H1 (cell line): Measurements from ENCODE around the gene HSD17B8. TPM values are rescaled to one million over a fixed set of nuclear protein-coding genes. Genes with fewer than 3 reads are reported as not detected.

Experiments used
- CTCF ChIA-PET: fragments of 300-600 bp; sonication (Branson Sonifier 250); formaldehyde crosslinking; loops from one replicate; lab custom pipeline; 2021; ENCODE audit not compliant: partially characterized antibody; lab: Charles Lee
- POLR2A ChIA-PET: fragments of 300-600 bp; sonication (Branson Sonifier 250); formaldehyde crosslinking; loops from one replicate; lab custom pipeline; 2021; ENCODE audit warnings: inconsistent platforms; ENCODE audit not compliant: partially characterized antibody; lab: Charles Lee
- DNase-seq, 2 experiments: peaks; one replicate each; pipeline versions ENCODE4 v3.0.0 to v3.0.0-alpha.2; 2010 to 2022; ENCODE audit warnings: low spot score in 2 of 2, low read depth in 1 of 2, mixed read lengths in 1 of 2
- FAIRE-seq: peaks from 2 replicates; lab custom pipeline; 2011; peaks lifted over from hg19 to GRCh38; lab: Jason Lieb, UNC
- H2AFZ ChIP-seq: 2 replicates; pipeline ENCODE4 v1.8.1; 2012; ENCODE audit warnings: low read length, inconsistent platforms
- H2AK5ac ChIP-seq: 2 replicates; pipeline ENCODE4 v1.6.1; 2013; ENCODE audit warnings: low read depth, low read length
- H2BK120ac ChIP-seq: replicated peaks from 2 replicates; pipeline ENCODE3; 2013; ENCODE audit warnings: low read depth, low read length, inconsistent platforms
- H2BK12ac ChIP-seq: 2 replicates; pipeline ENCODE4 v1.6.1; 2013; ENCODE audit warnings: low read depth, low read length
- H2BK15ac ChIP-seq: 2 replicates; pipeline ENCODE4 v1.6.1; 2013; ENCODE audit warnings: low read length
- H2BK20ac ChIP-seq: 2 replicates; pipeline ENCODE4 v1.6.1; 2013; ENCODE audit warnings: low read length
- H2BK5ac ChIP-seq: 2 replicates; pipeline ENCODE4 v1.6.1; 2013; ENCODE audit warnings: low read depth, low read length
- H3K14ac ChIP-seq: 2 replicates; pipeline ENCODE4 v1.6.1; 2013; ENCODE audit warnings: inconsistent platforms; ENCODE audit not compliant: insufficient read length
- H3K18ac ChIP-seq: 2 replicates; pipeline ENCODE4 v1.6.1; 2013; ENCODE audit warnings: low read length; ENCODE audit errors: extremely low read depth
- H3K23ac ChIP-seq: 2 replicates; pipeline ENCODE4 v1.6.1; 2013; ENCODE audit warnings: inconsistent platforms; ENCODE audit not compliant: insufficient read length
- H3K23me2 ChIP-seq: 2 replicates; pipeline ENCODE4 v1.6.1; 2013; ENCODE audit warnings: low read depth, low read length
- H3K27ac ChIP-seq: 2 replicates; pipeline ENCODE4 v1.6.1; 2011; ENCODE audit warnings: low read depth, low read length, inconsistent platforms
- H3K27me3 ChIP-seq, 4 experiments: replicated peaks in 1 of 4; 1 replicate in 1 of 4; 2 replicates in 3 of 4; pipeline versions ENCODE4 v1.6.1 to v1.8.1; 2011 to 2013; ENCODE audit warnings: low read length in 3 of 4, mild to moderate bottlenecking in 3 of 4, inconsistent platforms in 2 of 4, mixed read lengths in 2 of 4, moderate library complexity in 1 of 4; ENCODE audit not compliant: control insufficient read depth in 3 of 4, insufficient read depth in 3 of 4; ENCODE audit errors: extremely low read depth in 1 of 4
- H3K36me3 ChIP-seq, 4 experiments: 2 replicates each; pipeline versions ENCODE4 v1.6.1 to v1.8.1; 2011 to 2013; ENCODE audit warnings: mild to moderate bottlenecking in 4 of 4, low read length in 3 of 4, moderate library complexity in 2 of 4, control low read depth in 1 of 4, inconsistent platforms in 1 of 4; ENCODE audit not compliant: insufficient read depth in 4 of 4, control insufficient read depth in 2 of 4
- H3K4ac ChIP-seq: replicated peaks from 2 replicates; pipeline ENCODE3; 2013; ENCODE audit warnings: low read length, low read depth, mixed read lengths, inconsistent platforms; ENCODE audit not compliant: insufficient read length
- H3K4me1 ChIP-seq, 4 experiments: replicated peaks in 1 of 4; 1 replicate in 1 of 4; 2 replicates in 3 of 4; pipeline versions ENCODE4 v1.6.1 to v1.8.1; 2011 to 2013; ENCODE audit warnings: low read length in 3 of 4, inconsistent platforms in 2 of 4, mixed read lengths in 1 of 4; ENCODE audit not compliant: insufficient read depth in 4 of 4, control insufficient read depth in 3 of 4
- H3K4me2 ChIP-seq, 2 experiments: 2 replicates each; pipeline versions ENCODE4 v1.6.1 to v1.8.1; 2011 to 2013; ENCODE audit warnings: low read depth in 2 of 2, low read length in 2 of 2, control low read depth in 1 of 2, inconsistent platforms in 1 of 2, mild to moderate bottlenecking in 1 of 2; ENCODE audit not compliant: insufficient read depth in 1 of 2
- H3K4me3 ChIP-seq, 4 experiments: fragments of 200-600, 300-600 bp in 1 of 4; sonication (generic), shearing (Covaris generic), sonication (Bioruptor Twin) in 1 of 4; 2 replicates each; pipeline versions ENCODE4 v1.5.1 to v1.8.1; 2011 to 2016; ENCODE audit warnings: low read length in 4 of 4, low read depth in 3 of 4, control low read depth in 2 of 4, inconsistent platforms in 2 of 4, mild to moderate bottlenecking in 2 of 4, mixed read lengths in 1 of 4, moderate library complexity in 1 of 4; ENCODE audit not compliant: insufficient read depth in 2 of 4; ENCODE audit errors: extremely low read depth in 1 of 4
- H3K56ac ChIP-seq: replicated peaks from 2 replicates; pipeline ENCODE3; 2013; ENCODE audit warnings: low read depth, mild to moderate bottlenecking, mixed read lengths, low read length, inconsistent platforms; ENCODE audit not compliant: insufficient read length
- H3K79me1 ChIP-seq: 2 replicates; pipeline ENCODE4 v1.6.1; 2013; ENCODE audit warnings: low read depth, low read length, control low read depth
- H3K79me2 ChIP-seq, 2 experiments: 2 replicates each; pipeline versions ENCODE4 v1.6.1 to v1.8.1; 2012 to 2013; ENCODE audit warnings: low read length in 2 of 2, mild to moderate bottlenecking in 2 of 2, inconsistent platforms in 1 of 2; ENCODE audit not compliant: insufficient read depth in 2 of 2, control insufficient read depth in 1 of 2
- H3K9ac ChIP-seq, 4 experiments: replicated peaks in 1 of 4; 1 replicate in 1 of 4; 2 replicates in 3 of 4; pipeline versions ENCODE4 v1.6.1 to v1.8.1; 2011 to 2013; ENCODE audit warnings: low read depth in 3 of 4, low read length in 3 of 4, control low read depth in 2 of 4, mild to moderate bottlenecking in 2 of 4, moderate library complexity in 2 of 4, inconsistent platforms in 1 of 4; ENCODE audit errors: extremely low read depth in 1 of 4
- H3K9me3 ChIP-seq, 2 experiments: 2 replicates each; pipeline versions ENCODE4 v1.6.1 to v1.8.1; 2012 to 2013; ENCODE audit warnings: mild to moderate bottlenecking in 2 of 2, moderate library complexity in 2 of 2, control low read depth in 1 of 2, inconsistent platforms in 1 of 2, low read depth in 1 of 2, low read length in 1 of 2, mixed read lengths in 1 of 2; ENCODE audit not compliant: insufficient read depth in 2 of 2
- H4K20me1 ChIP-seq, 2 experiments: replicated peaks in 1 of 2; 2 replicates each; pipeline versions ENCODE3 to v1.8.1; 2011 to 2013; ENCODE audit warnings: inconsistent platforms in 2 of 2, low read length in 2 of 2, mild to moderate bottlenecking in 1 of 2; ENCODE audit not compliant: insufficient read depth in 2 of 2, control insufficient read depth in 1 of 2
- H4K5ac ChIP-seq: 2 replicates; pipeline ENCODE4 v1.6.1; 2013; ENCODE audit warnings: low read length, low read depth, mixed read lengths, inconsistent platforms; ENCODE audit not compliant: insufficient read length
- H4K8ac ChIP-seq: 2 replicates; pipeline ENCODE4 v1.8.0; 2013; ENCODE audit warnings: mild to moderate bottlenecking, moderate library complexity, low read length, inconsistent platforms; ENCODE audit not compliant: insufficient read depth; ENCODE audit errors: extremely low read depth
- H4K91ac ChIP-seq: replicated peaks from 2 replicates; pipeline ENCODE3; 2013; ENCODE audit warnings: low read length, mixed read lengths, inconsistent platforms; ENCODE audit not compliant: insufficient read length
- BACH1 ChIP-seq: IDR thresholded peaks from 2 replicates; pipeline ENCODE4 v1.6.1; 2012; ENCODE audit warnings: low read length, improper control_type of control experiment
- CBX5 ChIP-seq: fragments of 300-800, 300-1000 bp; sonication (generic); IDR thresholded peaks from 2 replicates; pipeline ENCODE4 v1.7.1; 2016; ENCODE audit warnings: antibody characterized with exemption, low read length, low read depth
- CBX8 ChIP-seq: fragments of 300-800, 300-1000 bp; sonication (generic); IDR thresholded peaks from 2 replicates; pipeline ENCODE4 v1.7.1; 2016; ENCODE audit warnings: low read depth, low read length, borderline replicate concordance
- CTBP2 ChIP-seq: IDR thresholded peaks from 2 replicates; pipeline ENCODE4 v1.7.0; 2011; ENCODE audit warnings: borderline replicate concordance, mild to moderate bottlenecking, moderate library complexity, mixed read lengths, low read length; ENCODE audit not compliant: insufficient read depth, insufficient read length
- EZH2 ChIP-seq: fragments of 200-600 bp; sonication (generic); IDR thresholded peaks from 2 replicates; pipeline ENCODE4 v1.7.1; 2012; ENCODE audit warnings: low read depth, mild to moderate bottlenecking, moderate library complexity, low read length, inconsistent platforms; ENCODE audit not compliant: severe bottlenecking
- GTF2F1 ChIP-seq: IDR thresholded peaks from 2 replicates; pipeline ENCODE4 v1.6.1; 2012; ENCODE audit warnings: low read depth, low read length, improper control_type of control experiment, borderline replicate concordance
- MAFK ChIP-seq: IDR thresholded peaks from 2 replicates; pipeline ENCODE4 v1.6.1; 2012; ENCODE audit warnings: low read depth, mild to moderate bottlenecking, improper control_type of control experiment, low read length
- POU5F1 ChIP-seq: IDR thresholded peaks from 2 replicates; pipeline ENCODE4 v1.6.1; 2011; ENCODE audit warnings: low read depth, mild to moderate bottlenecking, low read length, moderate library complexity
- RNF2 ChIP-seq: fragments of 200-900, 300-1000 bp; sonication (generic); IDR thresholded peaks from 2 replicates; pipeline ENCODE4 v1.7.1; 2016; ENCODE audit warnings: borderline replicate concordance, low read depth, mild to moderate bottlenecking, antibody characterized with exemption, low read length; ENCODE audit not compliant: poor library complexity, severe bottlenecking; ENCODE audit errors: missing control alignments
- SIN3A ChIP-seq, 2 experiments: IDR thresholded peaks in 1 of 2; conservative IDR thresholded peaks in 1 of 2; 2 replicates each; pipeline ENCODE4 v1.6.1; 2011 to 2012; ENCODE audit warnings: low read length in 2 of 2, improper control_type of control experiment in 1 of 2, low read depth in 1 of 2, mild to moderate bottlenecking in 1 of 2
- SRF ChIP-seq: IDR thresholded peaks from 2 replicates; pipeline ENCODE4 v1.6.1; 2011; ENCODE audit warnings: mild to moderate bottlenecking, low read depth, low read length, moderate library complexity
- TAF7 ChIP-seq: optimal IDR thresholded peaks from 2 replicates; pipeline ENCODE3; 2011; ENCODE audit warnings: low read depth, mild to moderate bottlenecking, inconsistent platforms, low read length, moderate library complexity, borderline replicate concordance
- WGBS, 2 experiments: shearing (Covaris generic) in 1 of 2; methylation state at CpG; one replicate each; pipeline versions ENCODE4 v1.1.6 to v1.1.7; 2013 to 2015; ENCODE audit warnings: low lambda C conversion rate in 2 of 2, mixed read lengths in 2 of 2, inconsistent platforms in 1 of 2, low coverage in 1 of 2, missing lambda C conversion rate in 1 of 2; ENCODE audit not compliant: insufficient replicate concordance in 2 of 2, insufficient coverage in 1 of 2, insufficient read length in 1 of 2; ENCODE audit errors: extremely low coverage in 1 of 2, missing lambda C conversion rate in 1 of 2; 5-methylcytosine and 5-hydroxymethylcytosine counted together
- polyA plus RNA-seq, 7 experiments: library from polyadenylated mRNA; depleted of rRNA in 3 of 7; stranded (reverse) in 5 of 7; unstranded in 2 of 7; fragments of >200 nt in 5 of 7; fragments of 200-250 nt in 2 of 7; gene quantifications; 1 replicate in 5 of 7; 2 replicates in 1 of 7; 4 replicates in 1 of 7; pipeline versions ENCODE4 v1.2.1 to v1.2.3, GENCODE V29; 2011 to 2013; ENCODE audit warnings: missing spikeins in 2 of 7, mixed read lengths in 2 of 7
- total RNA-seq: library from RNA; stranded (reverse); fragmentation: NEBNext Ultra II Directional; extraction: Animal tissue kit (Norgen Biotek cat#: 25700); gene quantifications from 2 replicates; pipeline ENCODE4 v1.2.1, GENCODE V29; 2021

Gene HSD17B8
- total and polyA plus RNA-seq, 2 of the 8 experiments (the other 6 are each of a cell fraction or from before 2014, with no cell fraction given) = 3.3 to 17.1 TPM

DNA sequence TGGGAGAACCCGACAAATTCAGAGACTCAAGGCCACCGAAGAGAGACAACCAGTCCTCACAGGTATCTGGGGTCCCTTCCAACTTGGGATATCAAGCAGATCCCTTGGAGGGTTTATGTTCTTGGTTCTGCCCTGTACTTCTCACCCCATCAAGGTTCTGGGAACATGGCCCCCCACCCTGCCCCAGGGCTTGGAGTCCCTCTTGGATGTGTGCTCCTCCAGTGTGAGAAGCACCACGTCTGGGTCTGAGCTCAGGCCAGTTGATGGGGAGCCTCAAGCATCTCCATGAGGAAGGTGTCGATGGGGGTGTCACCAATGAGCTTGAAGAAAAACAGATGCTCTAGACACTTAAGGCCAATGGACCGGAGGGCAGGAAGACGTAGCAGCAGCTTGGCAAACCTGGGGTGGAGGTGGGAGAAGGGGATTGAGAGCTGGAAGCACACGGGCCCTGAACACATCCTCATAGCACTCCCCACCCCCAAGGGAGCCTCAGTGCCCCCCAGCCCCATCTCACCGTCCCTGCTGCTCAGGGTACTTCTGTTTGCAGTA is 9.9 kb upstream of the HSD17B8 start:
- Histone ChIP-seq H3K23me2 (peaks cover 13% of the 10 kb centered on the region), H3K27ac (no peak overlapping the region), H3K4me1 (peaks cover 5 to 13% (median 11%) of the 10 kb centered on the region in 4 experiments), H2AFZ (no peak overlapping the region), H4K5ac (no peak overlapping the region), H3K14ac (no peak overlapping the region), H3K36me3 (peaks cover 0 to 13% (median 6%) of the 10 kb centered on the region in 4 experiments; a peak in 4 of 8 replicates), H3K4ac (no peak overlapping the region), H2BK5ac (no peak overlapping the region), H2BK12ac (no peak overlapping the region), H2BK120ac (no peak overlapping the region), H3K4me3 (no peak overlapping the region), H4K8ac (no peak overlapping the region), H2AK5ac (no peak overlapping the region), H3K79me2 (peaks cover 0 to 3% of the 10 kb centered on the region in 2 experiments; a peak in 2 of 4 replicates), H3K18ac (no peak overlapping the region), H2BK20ac (no peak overlapping the region), H3K79me1 (no peaks in the 10 kb centered on the region), H3K23ac (no peak overlapping the region), H3K27me3 (peaks cover 0 to 17% (median 15%) of the 10 kb centered on the region in 4 experiments; a peak in 6 of 7 replicates), H3K4me2 (no peak overlapping the region), H3K9ac (no peak overlapping the region), H4K91ac (no peak overlapping the region), H3K56ac (no peak overlapping the region), H2BK15ac (no peak overlapping the region), H3K9me3 (no peaks in the 10 kb centered on the region), H4K20me1 (peaks cover 0 to 5% of the 10 kb centered on the region in 2 experiments)
- 89% methylated on average over 8 of the region's 8 CpGs; no CpG with 5 or more reads in 1 of the 2 experiments for WGBS, 2 experiments
- POLR2A ChIA-PET = interaction anchor here (0.9 to 1.4 kb wide), 5 partner anchors 11 to 215 kb away, joined by 3 to 6 read pairs (median 3); partner anchors contain the start of genes HSD17B8, RPS18 and VPS52
- FAIRE-seq = no peak
- DNase-seq = no peak
- CTCF ChIA-PET = interaction anchor here (1.0 to 3.4 kb wide), 13 partner anchors 8 to 194 kb away, joined by 3 to 14 read pairs (median 3); no protein-coding TSS in a partner anchor
- TF ChIP-seq CBX8 = no peak
- no peak for TF ChIP-seq GTF2F1
- no peak for TF ChIP-seq TAF7
- no peak for TF ChIP-seq SRF
- no peak for TF ChIP-seq MAFK
- no peak for TF ChIP-seq RNF2
- no peak for TF ChIP-seq SIN3A (conservative IDR thresholded peaks at IDR 0.05 in 1 of 2, IDR thresholded peaks at IDR 0.05 in 1 of 2; ENCODE audit: low read depth in 1 of 2, low read length in 2 of 2)
- no peak for TF ChIP-seq CBX5
- no peak for TF ChIP-seq CTBP2
- no peak for TF ChIP-seq BACH1
- TF ChIP-seq POU5F1 = no peak
- no peak for TF ChIP-seq EZH2
